GM18873 (cell line): ENCODE measurements around the gene NEO1.

Source experiments
- ATAC-seq: cut with Tn5 transposase; IDR thresholded peaks from one replicate; pipeline ENCODE4 v1.9.1; 2021; ENCODE audit warnings: mild to moderate bottlenecking, moderate library complexity, moderate number of reproducible peaks; ENCODE audit not compliant: unreplicated experiment, low FRiP score

NEO1 gene

GRCh38 chr15:73051807-73052652 lies at the start of gene NEO1:
Gene NEO1 (plus strand): TSS chr15:73052463. CDS start chr15:73052676, 213 bp downstream.
- no peak for ATAC-seq

- ATAC-seq = no peak
These were observed 47.8 kb upstream of the NEO1 start for GRCh38 chr15:73004462-73004861.

- no peak for ATAC-seq
These were observed 47.2 kb upstream of the NEO1 start for GRCh38 chr15:73005032-73005431.

- no peak for ATAC-seq
These were observed 46.8 kb upstream of the NEO1 start for GRCh38 chr15:73005446-73005845.

GRCh38 chr15:73006523-73006922 lies 45.7 kb upstream of the NEO1 start:
- no peak for ATAC-seq

- ATAC-seq = no peak
These were observed 42.9 kb upstream of the NEO1 start for GRCh38 chr15:73009066-73010056.

- no peak for ATAC-seq
These were observed 41.8 kb upstream of the NEO1 start for GRCh38 chr15:73010154-73011152.

- ATAC-seq = no peak
These were observed 37.4 kb upstream of the NEO1 start for GRCh38 chr15:73014904-73015303.

GRCh38 chr15:73015493-73015892 lies 36.8 kb upstream of the NEO1 start:
- no peak for ATAC-seq

GRCh38 chr15:73017987-73018386 lies 34.3 kb upstream of the NEO1 start:
- no peak for ATAC-seq

- ATAC-seq = no peak
These were observed 33.1 kb upstream of the NEO1 start for GRCh38 chr15:73019154-73019553.

GRCh38 chr15:73019601-73020146 lies 32.6 kb upstream of the NEO1 start:
- ATAC-seq = no peak

- no peak for ATAC-seq
These were observed 31.1 kb upstream of the NEO1 start for GRCh38 chr15:73021139-73021621.

GRCh38 chr15:73022161-73022560 lies 30.1 kb upstream of the NEO1 start:
- no peak for ATAC-seq

- no peak for ATAC-seq
These were observed 29.2 kb upstream of the NEO1 start for GRCh38 chr15:73023071-73023470.

- no peak for ATAC-seq
These were observed 28.1 kb upstream of the NEO1 start for GRCh38 chr15:73024168-73024567.

GRCh38 chr15:73026511-73027054 lies 25.7 kb upstream of the NEO1 start:
- ATAC-seq = no peak

GRCh38 chr15:73028031-73028430 lies 24.2 kb upstream of the NEO1 start:
- ATAC-seq = no peak

- no peak for ATAC-seq
These were observed 23.3 kb upstream of the NEO1 start for GRCh38 chr15:73028831-73029451.
